GM18507 (cell line): ENCODE measurements around the gene TMCO4.

Experiments used
- DNase-seq: peaks from one replicate; pipeline ENCODE4 v3.0.0; 2011; ENCODE audit warnings: low read depth; ENCODE audit not compliant: insufficient read length; ENCODE audit errors: extremely low spot score
- FAIRE-seq: peaks from 2 replicates; lab custom pipeline; 2011; peaks lifted over from hg19 to GRCh38; lab: Jason Lieb, UNC

TMCO4 gene

DNA sequence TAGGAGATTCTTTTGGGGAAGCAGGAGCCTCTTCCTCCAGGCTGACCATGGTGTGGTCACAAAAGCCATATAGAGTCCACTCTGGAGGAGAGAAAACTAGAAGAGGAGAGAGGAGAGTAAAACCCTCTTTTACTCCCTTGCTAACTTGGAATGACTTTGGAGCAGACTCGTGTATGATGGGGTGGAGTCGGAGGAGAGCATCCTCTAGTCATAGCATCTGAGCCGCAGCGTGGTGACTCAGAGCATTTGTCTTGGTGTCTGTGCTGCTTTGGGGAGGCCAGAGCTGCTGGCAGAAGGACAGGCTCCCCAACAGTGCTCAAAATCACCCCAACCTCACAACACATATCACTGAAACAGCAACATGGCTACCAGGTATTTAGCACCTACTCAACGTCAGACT is 123.9 kb downstream of the TMCO4 start:
- FAIRE-seq: no peak
- DNase-seq: no peak

DNA sequence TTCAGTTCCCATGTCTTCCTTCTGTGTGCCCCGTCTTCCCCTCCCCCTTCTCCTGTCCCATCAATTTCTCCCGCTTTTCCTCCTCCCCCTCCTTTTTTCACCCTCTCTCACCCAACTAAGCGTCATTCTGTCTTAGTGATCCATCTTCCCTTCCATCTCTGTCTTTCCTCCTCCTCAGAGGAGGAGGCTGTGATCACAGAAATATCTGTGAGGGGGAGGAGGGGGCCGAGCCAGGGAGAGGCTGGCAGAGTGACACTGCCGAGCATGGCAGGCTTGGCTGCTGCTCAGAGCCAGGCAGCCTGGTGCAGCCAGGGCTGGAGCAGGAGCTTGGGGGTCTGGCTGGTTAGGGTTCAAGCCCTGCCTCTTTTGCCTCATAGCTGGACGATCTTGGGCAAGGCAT is 127.5 kb downstream of the TMCO4 start:
- FAIRE-seq: no peak
- no peak for DNase-seq

- FAIRE-seq (no peak), DNase-seq (no peak)
Observed at GRCh38 chr1:19670787-19671186, 128.9 kb downstream of the TMCO4 start.

DNA sequence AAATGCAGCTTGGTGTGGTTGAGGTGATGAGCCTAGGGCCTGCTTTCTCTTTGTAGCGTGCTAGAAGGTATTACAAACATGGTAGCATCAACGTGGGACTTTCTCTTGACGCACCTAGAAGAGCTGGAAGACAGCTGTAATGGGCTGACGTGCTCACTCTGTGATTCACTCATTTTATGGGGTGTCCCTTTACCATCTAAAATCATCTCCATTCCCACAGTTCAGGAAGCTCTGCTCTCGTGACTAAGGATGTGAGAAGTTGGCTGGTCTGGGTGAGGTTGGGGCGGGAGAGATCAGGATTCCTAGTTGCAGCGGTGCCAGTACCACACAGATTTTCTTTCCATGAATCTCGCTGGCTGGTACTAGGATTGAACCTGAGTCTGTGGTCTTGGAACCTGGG is 130.8 kb downstream of the TMCO4 start:
- no peak for FAIRE-seq
- DNase-seq: no peak

DNA sequence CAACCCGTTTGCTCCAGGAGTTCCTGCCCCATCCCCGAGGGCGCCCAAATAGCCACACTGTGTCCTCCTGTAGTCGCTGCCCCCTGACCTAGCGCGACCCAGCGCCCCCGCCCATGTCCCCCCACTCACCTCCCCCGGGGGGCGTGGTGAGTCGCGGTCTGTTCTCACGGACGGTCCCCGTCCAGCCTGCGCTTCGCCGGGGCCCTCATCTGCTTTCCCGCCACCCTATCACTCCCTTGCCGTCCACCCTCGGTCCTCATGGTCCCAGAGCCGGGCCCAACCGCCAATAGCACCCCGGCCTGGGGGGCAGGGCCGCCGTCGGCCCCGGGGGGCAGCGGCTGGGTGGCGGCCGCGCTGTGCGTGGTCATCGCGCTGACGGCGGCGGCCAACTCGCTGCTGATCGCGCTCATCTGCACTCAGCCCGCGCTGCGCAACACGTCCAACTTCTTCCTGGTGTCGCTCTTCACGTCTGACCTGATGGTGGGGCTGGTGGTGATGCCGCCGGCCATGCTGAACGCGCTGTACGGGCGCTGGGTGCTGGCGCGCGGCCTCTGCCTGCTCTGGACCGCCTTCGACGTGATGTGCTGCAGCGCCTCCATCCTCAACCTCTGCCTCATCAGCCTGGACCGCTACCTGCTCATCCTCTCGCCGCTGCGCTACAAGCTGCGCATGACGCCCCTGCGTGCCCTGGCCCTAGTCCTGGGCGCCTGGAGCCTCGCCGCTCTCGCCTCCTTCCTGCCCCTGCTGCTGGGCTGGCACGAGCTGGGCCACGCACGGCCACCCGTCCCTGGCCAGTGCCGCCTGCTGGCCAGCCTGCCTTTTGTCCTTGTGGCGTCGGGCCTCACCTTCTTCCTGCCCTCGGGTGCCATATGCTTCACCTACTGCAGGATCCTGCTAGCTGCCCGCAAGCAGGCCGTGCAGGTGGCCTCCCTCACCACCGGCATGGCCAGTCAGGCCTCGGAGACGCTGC is 133.9 kb downstream of the TMCO4 start:
- DNase-seq: no peak
- FAIRE-seq: no peak

GRCh38 chr1:19665186-19665495 is 134.6 kb downstream of the TMCO4 start:
- DNase-seq (no peak), FAIRE-seq (no peak)

- FAIRE-seq: no peak
- no peak for DNase-seq
Observed at GRCh38 chr1:19664453-19665185, 135.1 kb downstream of the TMCO4 start, which contains the start of gene HTR6. Gene HTR6, plus strand, starts transcription at chr1:19664875. Its CDS starts 879 bp downstream, at chr1:19665754.

- no peak for FAIRE-seq
- DNase-seq: no peak
Observed at GRCh38 chr1:19662313-19662712, 137.4 kb downstream of the TMCO4 start.

GRCh38 chr1:19661721-19662228 is 137.9 kb downstream of the TMCO4 start:
- peak; percentile 81 for FAIRE-seq

GRCh38 chr1:19658186-19658585 is 141.5 kb downstream of the TMCO4 start:
- DNase-seq (no peak), FAIRE-seq (no peak)

More at GRCh38 chr1:19661721-19662228, 137.9 kb downstream of the TMCO4 start:
- no peak for DNase-seq

DNA sequence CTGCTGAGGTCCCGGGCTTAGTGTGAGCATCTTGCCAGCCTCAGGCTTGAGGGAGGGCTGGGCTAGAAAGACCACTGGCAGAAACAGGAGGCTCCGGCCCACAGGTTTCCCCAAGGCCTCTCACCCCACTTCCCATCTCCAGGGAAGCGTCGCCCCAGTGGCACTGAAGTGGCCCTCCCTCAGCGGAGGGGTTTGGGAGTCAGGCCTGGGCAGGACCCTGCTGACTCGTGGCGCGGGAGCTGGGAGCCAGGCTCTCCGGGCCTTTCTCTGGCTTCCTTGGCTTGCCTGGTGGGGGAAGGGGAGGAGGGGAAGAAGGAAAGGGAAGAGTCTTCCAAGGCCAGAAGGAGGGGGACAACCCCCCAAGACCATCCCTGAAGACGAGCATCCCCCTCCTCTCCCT is 142.2 kb downstream of the TMCO4 start:
- FAIRE-seq (no peak), DNase-seq (no peak)

- DNase-seq (no peak), FAIRE-seq (no peak)
Observed at GRCh38 chr1:19656780-19657466, 142.8 kb downstream of the TMCO4 start.

DNA sequence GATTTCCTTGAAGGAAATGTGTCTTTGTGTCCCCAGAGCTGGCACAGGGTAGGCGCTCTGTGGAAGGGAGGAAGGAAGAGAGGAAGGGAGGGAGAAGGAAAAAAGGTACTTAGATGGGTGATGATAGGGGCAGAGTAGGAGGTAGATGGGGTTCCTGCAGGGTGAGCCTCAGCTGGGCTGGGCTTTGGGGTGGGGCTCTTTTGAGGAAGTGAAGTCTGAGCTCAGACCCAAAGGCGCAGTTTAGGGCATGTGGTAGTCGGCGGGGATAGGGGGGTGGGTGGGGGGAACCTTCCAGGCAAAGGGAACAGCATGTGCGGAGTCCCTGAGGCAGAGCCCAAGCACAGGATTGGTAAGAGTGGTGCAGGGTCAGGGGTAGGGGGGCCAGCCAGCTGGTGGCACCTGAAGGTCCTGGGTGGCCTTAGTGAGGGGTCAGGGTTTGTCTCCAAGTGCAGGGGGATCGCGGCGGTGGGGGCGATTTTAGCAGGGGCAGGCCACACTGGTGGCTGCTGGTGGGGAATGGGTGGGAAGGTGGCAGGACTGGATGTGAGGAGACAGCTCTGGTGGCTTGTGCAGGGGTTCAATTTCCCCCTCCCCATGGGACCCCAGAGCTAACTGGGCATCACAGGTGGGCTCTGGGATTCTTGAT is 143.5 kb downstream of the TMCO4 start:
- FAIRE-seq (no peak), DNase-seq (no peak)

GRCh38 chr1:19655718-19656080 is 144.0 kb downstream of the TMCO4 start:
- DNase-seq (no peak), FAIRE-seq (no peak)

- DNase-seq (no peak), FAIRE-seq (no peak)
Observed at GRCh38 chr1:19654886-19655717, 144.6 kb downstream of the TMCO4 start.

GRCh38 chr1:19654386-19654785 is 145.3 kb downstream of the TMCO4 start:
- no peak for DNase-seq
- no peak for FAIRE-seq

DNA sequence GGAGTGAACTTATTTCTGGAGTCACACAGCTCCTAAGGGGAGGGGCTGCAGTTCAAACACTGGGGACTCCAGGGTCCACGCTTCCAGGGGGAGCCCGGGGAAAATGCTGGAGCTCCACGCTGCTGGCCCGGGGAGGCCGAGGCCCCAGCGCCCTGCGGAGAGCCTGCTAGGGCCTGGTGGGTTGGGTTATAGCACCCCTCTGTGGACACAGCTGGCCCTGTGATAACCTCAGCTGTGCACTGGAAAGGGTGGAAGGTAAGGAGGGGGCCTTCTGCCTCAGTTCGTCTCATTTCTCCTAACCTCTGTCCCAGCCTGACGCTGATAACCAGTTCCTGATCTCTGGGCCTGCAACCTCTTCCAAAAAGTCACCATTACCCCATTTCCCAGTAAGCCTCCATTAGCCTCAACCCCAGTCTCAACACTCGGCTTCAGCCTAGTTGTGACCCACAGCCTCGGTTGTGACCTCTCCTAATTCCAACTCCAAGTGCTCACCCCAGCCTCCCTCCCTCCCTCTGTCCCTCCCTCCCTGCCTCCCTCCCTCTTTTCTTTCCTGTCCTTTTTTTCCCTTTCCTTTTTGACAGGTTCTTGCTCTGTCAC is 148.5 kb downstream of the TMCO4 start:
- no peak for DNase-seq
- FAIRE-seq: peak; percentile 73

DNA sequence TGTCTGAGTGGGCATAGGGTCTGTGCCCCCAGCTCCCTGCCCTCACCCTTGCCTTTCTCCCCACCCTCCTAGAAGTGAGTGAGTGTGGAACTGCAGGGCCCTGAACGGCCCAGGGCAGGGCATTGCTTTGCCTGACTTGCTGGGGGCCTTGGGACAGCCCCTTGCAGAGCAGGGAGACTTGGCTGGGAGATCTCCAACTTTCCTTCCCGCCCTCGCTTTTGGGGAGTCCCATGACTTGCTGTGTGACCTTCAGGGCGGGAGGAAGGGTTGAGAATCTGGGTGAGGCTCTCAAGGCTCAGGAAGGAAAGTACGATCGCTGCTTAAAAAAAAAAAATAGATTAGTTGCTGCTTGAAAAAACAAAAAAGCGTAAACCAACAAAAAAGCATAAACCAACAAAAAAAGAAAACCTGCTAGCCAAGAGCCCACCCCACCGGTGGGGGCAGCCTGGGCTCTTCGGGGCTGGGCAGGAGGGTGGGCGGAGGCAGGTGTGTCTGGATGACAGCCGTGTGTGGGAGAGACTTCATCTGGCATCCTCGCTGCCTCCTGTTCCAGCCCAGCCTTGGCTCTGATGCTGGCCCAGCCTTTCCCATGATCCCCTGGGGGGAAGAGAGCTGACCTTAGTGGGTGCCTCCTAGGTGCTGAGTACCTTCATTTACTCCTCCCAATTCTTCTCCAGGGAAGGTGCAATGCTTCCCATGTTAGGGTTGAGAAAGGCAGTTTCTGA is 149.1 kb downstream of the TMCO4 start:
- no peak for DNase-seq
- no peak for FAIRE-seq
